ENCODE results near the gene NSUN2.

DNA sequence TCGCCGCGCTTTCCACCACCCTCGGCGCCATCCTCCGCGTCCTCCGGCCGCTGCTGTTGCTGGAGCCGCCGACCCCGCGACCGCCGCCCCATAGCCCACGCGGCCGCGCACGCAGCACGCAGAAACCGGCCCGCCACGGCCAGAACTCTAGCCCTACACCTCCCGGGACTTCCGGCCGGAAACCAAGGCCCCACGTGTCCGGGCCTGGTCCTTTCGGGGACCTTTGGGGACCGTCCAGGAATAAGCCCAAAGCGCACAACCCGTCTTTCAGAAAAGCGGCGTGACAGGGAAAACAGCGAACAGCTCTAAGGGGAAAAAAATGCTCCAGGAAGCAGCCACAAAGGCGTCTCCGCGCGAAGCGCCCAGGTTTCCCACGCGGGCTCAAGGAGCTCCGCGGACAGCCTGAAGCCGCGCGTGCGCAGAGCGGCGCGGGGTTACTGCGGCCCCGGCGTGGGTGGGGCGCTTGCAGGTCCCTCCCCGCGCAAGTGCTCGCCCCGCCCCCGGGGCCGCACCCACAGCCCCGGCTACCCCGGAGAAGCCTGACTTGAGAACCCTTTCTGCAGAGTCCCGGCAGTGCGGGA, at the start of gene NSUN2, which contains the start of gene SRD5A1:
- TF ChIP-seq, protein P1, sequence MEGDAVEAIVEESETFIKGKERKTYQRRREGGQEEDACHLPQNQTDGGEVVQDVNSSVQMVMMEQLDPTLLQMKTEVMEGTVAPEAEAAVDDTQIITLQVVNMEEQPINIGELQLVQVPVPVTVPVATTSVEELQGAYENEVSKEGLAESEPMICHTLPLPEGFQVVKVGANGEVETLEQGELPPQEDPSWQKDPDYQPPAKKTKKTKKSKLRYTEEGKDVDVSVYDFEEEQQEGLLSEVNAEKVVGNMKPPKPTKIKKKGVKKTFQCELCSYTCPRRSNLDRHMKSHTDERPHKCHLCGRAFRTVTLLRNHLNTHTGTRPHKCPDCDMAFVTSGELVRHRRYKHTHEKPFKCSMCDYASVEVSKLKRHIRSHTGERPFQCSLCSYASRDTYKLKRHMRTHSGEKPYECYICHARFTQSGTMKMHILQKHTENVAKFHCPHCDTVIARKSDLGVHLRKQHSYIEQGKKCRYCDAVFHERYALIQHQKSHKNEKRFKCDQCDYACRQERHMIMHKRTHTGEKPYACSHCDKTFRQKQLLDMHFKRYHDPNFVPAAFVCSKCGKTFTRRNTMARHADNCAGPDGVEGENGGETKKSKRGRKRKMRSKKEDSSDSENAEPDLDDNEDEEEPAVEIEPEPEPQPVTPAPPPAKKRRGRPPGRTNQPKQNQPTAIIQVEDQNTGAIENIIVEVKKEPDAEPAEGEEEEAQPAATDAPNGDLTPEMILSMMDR (IDR thresholded peaks at IDR 0.05; ENCODE audit: extremely low read depth in 1 of 2, insufficient read depth in 1 of 2, low read depth in 1 of 2, low read length in 2 of 2): no peak
- TF ChIP-seq POLR2A (IDR thresholded peaks at IDR 0.05; ENCODE audit: low read depth, low read length): peak; percentile 67
